HEK293 (cell line): ENCODE results near the gene PLA2G4A.

ENCODE experiments used
- CTCF ChIA-PET: fragments of 350-600 bp; formaldehyde crosslinking; extraction: SDS; loops from one replicate; lab custom pipeline; 2021; ENCODE audit warnings: antibody characterized with exemption; lab: Yijun Ruan, JAX
- POLR2A ChIA-PET: fragments of 300-600 bp; formaldehyde crosslinking; extraction: SDS; loops from one replicate; lab custom pipeline; 2020; ENCODE audit warnings: antibody characterized with exemption, inconsistent platforms; lab: Yijun Ruan, JAX
- H3K27ac ChIP-seq: fragments of 200-500 bp; sonication (Bioruptor generic); 2 replicates; pipeline ENCODE4 v1.5.1; 2014; ENCODE audit warnings: low read depth, low read length, control low read depth, inconsistent platforms; ENCODE audit errors: extremely low read depth
- H3K36me3 ChIP-seq, 2 experiments: fragments of 200-500 bp in 1 of 2; sonication (Bioruptor generic) in 1 of 2; 1 replicate in 1 of 2; 2 replicates in 1 of 2; pipeline ENCODE4 v1.5.1; 2014 to 2017; ENCODE audit warnings: inconsistent platforms in 2 of 2, low read length in 2 of 2; ENCODE audit not compliant: control insufficient read depth in 2 of 2, insufficient read depth in 1 of 2
- H3K4me1 ChIP-seq: fragments of 200-500 bp; sonication (Bioruptor generic); 2 replicates; pipeline ENCODE4 v1.5.1; 2014; ENCODE audit warnings: mild to moderate bottlenecking, low read length, inconsistent platforms; ENCODE audit not compliant: control insufficient read depth, insufficient read depth
- H3K4me3 ChIP-seq: 2 replicates; pipeline ENCODE4 v1.5.1; 2011; ENCODE audit warnings: low read depth, mild to moderate bottlenecking, control low read depth, low read length, moderate library complexity
- H3K9me3 ChIP-seq: fragments of 200-500 bp; sonication (Bioruptor generic); 2 replicates; pipeline ENCODE4 v1.5.1; 2014; ENCODE audit warnings: low read depth, low read length, inconsistent platforms; ENCODE audit not compliant: control insufficient read depth, insufficient read depth
- EGR2 ChIP-seq: fragments of 450-650 bp; formaldehyde crosslinking; IDR thresholded peaks from 2 replicates; pipeline ENCODE4 v1.5.1; 2016; ENCODE audit warnings: low read depth, missing biosample characterization, missing genetic modification characterization
- RBAK ChIP-seq: fragments of 450-650 bp; formaldehyde crosslinking; IDR thresholded peaks from 2 replicates; pipeline ENCODE4 v1.5.1; 2016; ENCODE audit warnings: missing biosample characterization, missing genetic modification characterization
- ZBTB49 ChIP-seq: fragments of 450-650 bp; formaldehyde crosslinking; IDR thresholded peaks from 2 replicates; pipeline ENCODE4 v1.5.1; 2016; ENCODE audit warnings: missing biosample characterization, missing genetic modification characterization, low read depth
- ZBTB7A ChIP-seq: fragments of 450-650 bp; formaldehyde crosslinking; IDR thresholded peaks from 2 replicates; pipeline ENCODE4 v1.5.1; 2016; ENCODE audit warnings: low read depth, missing biosample characterization, missing genetic modification characterization
- ZEB2 ChIP-seq: fragments of 450-650 bp; formaldehyde crosslinking; IDR thresholded peaks from 2 replicates; pipeline ENCODE4 v1.5.1; 2016; ENCODE audit warnings: missing biosample characterization, missing genetic modification characterization
- ZNF148 ChIP-seq: fragments of 450-650 bp; formaldehyde crosslinking; IDR thresholded peaks from 2 replicates; pipeline ENCODE4 v1.5.0; 2017; ENCODE audit warnings: missing biosample characterization, missing genetic modification characterization, borderline replicate concordance
- ZNF16 ChIP-seq: fragments of 450-650 bp; formaldehyde crosslinking; IDR thresholded peaks from 2 replicates; pipeline ENCODE4 v1.5.1; 2016; ENCODE audit warnings: low read depth, missing biosample characterization, missing genetic modification characterization
- ZNF23 ChIP-seq: fragments of 450-650 bp; formaldehyde crosslinking; IDR thresholded peaks from 2 replicates; pipeline ENCODE4 v1.5.1; 2016; ENCODE audit warnings: missing biosample characterization, missing genetic modification characterization, borderline replicate concordance
- ZNF239 ChIP-seq: fragments of 450-650 bp; formaldehyde crosslinking; IDR thresholded peaks from 2 replicates; pipeline ENCODE4 v1.5.1; 2016; ENCODE audit warnings: missing biosample characterization, missing genetic modification characterization
- ZNF24 ChIP-seq: fragments of 450-650 bp; formaldehyde crosslinking; IDR thresholded peaks from 2 replicates; pipeline ENCODE4 v1.5.1; 2016; ENCODE audit warnings: missing biosample characterization, missing genetic modification characterization
- ZNF302 ChIP-seq: fragments of 450-650 bp; formaldehyde crosslinking; IDR thresholded peaks from 2 replicates; pipeline ENCODE4 v1.5.1; 2016; ENCODE audit warnings: missing biosample characterization, missing genetic modification characterization, low read depth
- ZNF37A ChIP-seq: fragments of 450-650 bp; IDR thresholded peaks from 2 replicates; pipeline ENCODE4 v1.5.1; 2018; ENCODE audit warnings: missing biosample characterization, missing genetic modification characterization
- ZNF529 ChIP-seq: fragments of 450-650 bp; formaldehyde crosslinking; IDR thresholded peaks from 2 replicates; pipeline ENCODE4 v1.5.1; 2017; ENCODE audit warnings: missing genetic modification characterization, missing biosample characterization; ENCODE audit not compliant: insufficient replicate concordance
- ZNF600 ChIP-seq: fragments of 450-650 bp; formaldehyde crosslinking; IDR thresholded peaks from 2 replicates; pipeline ENCODE4 v1.5.1; 2016; ENCODE audit warnings: missing biosample characterization, missing genetic modification characterization
- ZNF664 ChIP-seq: fragments of 450-650 bp; formaldehyde crosslinking; IDR thresholded peaks from 2 replicates; pipeline ENCODE4 v1.5.1; 2016; ENCODE audit warnings: missing biosample characterization, missing genetic modification characterization
- ZNF670 ChIP-seq: fragments of 450-650 bp; formaldehyde crosslinking; IDR thresholded peaks from 2 replicates; pipeline ENCODE4 v1.5.1; 2016; ENCODE audit warnings: missing biosample characterization, missing genetic modification characterization, low read depth
- ZNF701 ChIP-seq: fragments of 450-650 bp; formaldehyde crosslinking; IDR thresholded peaks from 2 replicates; pipeline ENCODE4 v1.5.1; 2016; ENCODE audit warnings: missing biosample characterization, missing genetic modification characterization
- ZNF792 ChIP-seq: fragments of 450-650 bp; formaldehyde crosslinking; IDR thresholded peaks from 2 replicates; pipeline ENCODE4 v1.5.1; 2016; ENCODE audit warnings: missing biosample characterization, missing genetic modification characterization
- TF ChIP-seq, protein P1 (sequence below): fragments of 450-650 bp; formaldehyde crosslinking; IDR thresholded peaks from 2 replicates; pipeline ENCODE4 v1.5.1; 2016; ENCODE audit warnings: missing biosample characterization, missing genetic modification characterization
- TF ChIP-seq, protein P2 (sequence below): fragments of 450-650 bp; formaldehyde crosslinking; IDR thresholded peaks from 2 replicates; pipeline ENCODE4 v1.5.1; 2017; ENCODE audit warnings: missing biosample characterization, missing genetic modification characterization

PLA2G4A gene

DNA sequence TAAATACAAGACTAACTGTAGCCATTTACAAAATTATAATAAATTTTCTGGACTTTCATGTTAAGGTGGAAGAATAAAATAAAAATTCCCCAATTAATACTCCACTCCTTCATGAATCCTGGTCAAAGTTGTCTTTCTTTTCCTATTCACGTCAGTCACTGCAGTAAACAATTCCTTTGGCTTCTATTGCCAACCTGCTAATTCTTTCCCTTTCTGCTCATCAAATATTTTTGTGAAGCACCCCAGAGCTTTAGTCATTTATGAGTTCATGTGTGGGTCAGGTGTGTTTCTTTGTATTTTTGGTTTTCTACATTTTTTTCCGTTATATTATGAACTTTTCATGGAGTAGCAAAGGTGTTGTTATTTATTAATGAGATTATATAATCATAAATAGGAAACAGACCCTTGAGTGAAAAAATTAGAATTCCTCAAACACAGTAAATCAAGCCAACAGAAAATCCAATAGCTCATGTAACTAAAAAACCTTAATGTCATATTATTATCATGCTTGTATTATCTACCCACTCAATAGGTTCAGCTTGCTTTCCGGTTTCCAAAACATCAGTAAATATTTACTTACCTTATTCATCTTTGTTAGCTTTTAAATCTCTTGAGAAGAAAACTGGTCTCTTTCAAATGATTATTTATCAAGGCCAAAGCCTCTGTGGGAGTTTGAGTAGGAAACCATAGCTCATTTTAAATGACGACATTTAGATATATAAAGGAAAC is 29.6 kb upstream of the PLA2G4A start:
- no peaks in the 10 kb centered on the region for H3K36me3 ChIP-seq
- H3K4me1 ChIP-seq: no peaks in the 10 kb centered on the region
- CTCF ChIA-PET: interaction anchor here (0.7 kb wide), 1 partner anchor 165 kb away, joined by 4 read pairs; no protein-coding TSS in a partner anchor
- no peaks in the 10 kb centered on the region for H3K9me3 ChIP-seq
- no peak overlapping the region for H3K4me3 ChIP-seq
- H3K27ac ChIP-seq: no peak overlapping the region
- TF ChIP-seq, protein P1, sequence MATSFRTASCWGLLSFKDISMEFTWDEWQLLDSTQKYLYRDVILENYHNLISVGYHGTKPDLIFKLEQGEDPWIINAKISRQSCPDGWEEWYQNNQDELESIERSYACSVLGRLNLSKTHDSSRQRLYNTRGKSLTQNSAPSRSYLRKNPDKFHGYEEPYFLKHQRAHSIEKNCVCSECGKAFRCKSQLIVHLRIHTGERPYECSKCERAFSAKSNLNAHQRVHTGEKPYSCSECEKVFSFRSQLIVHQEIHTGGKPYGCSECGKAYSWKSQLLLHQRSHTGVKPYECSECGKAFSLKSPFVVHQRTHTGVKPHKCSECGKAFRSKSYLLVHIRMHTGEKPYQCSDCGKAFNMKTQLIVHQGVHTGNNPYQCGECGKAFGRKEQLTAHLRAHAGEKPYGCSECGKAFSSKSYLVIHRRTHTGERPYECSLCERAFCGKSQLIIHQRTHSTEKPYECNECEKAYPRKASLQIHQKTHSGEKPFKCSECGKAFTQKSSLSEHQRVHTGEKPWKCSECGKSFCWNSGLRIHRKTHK (tag by site-specific recombination): no peak
- TF ChIP-seq ZNF302 (tag by site-specific recombination) (no peak), ZNF37A (tag by site-specific recombination) (no peak), ZNF24 (no peak), ZBTB49 (tag by site-specific recombination) (no peak), ZNF701 (no peak), ZNF16 (no peak), ZNF239 (no peak), ZNF600 (tag by site-specific recombination) (no peak), ZNF23 (tag by site-specific recombination) (no peak), ZNF664 (tag by site-specific recombination) (no peak), ZNF529 (tag by site-specific recombination) (no peak), RBAK (tag by site-specific recombination) (no peak), EGR2 (tag by site-specific recombination) (no peak), ZBTB7A (tag by site-specific recombination) (no peak), ZNF792 (tag by site-specific recombination) (no peak), ZEB2 (tag by site-specific recombination) (no peak), ZNF148 (no peak), ZNF670 (tag by site-specific recombination) (no peak)
- TF ChIP-seq, protein P2, sequence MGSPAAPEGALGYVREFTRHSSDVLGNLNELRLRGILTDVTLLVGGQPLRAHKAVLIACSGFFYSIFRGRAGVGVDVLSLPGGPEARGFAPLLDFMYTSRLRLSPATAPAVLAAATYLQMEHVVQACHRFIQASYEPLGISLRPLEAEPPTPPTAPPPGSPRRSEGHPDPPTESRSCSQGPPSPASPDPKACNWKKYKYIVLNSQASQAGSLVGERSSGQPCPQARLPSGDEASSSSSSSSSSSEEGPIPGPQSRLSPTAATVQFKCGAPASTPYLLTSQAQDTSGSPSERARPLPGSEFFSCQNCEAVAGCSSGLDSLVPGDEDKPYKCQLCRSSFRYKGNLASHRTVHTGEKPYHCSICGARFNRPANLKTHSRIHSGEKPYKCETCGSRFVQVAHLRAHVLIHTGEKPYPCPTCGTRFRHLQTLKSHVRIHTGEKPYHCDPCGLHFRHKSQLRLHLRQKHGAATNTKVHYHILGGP (tag by site-specific recombination): no peak
- POLR2A ChIA-PET: no interaction called here
